ENCODE data around the gene RFX3.
A peak's percentile ranks its signal among the peaks of the same experiment; 100 is the strongest.

Gene RFX3

GRCh38 chr9:3471883-3472282 lies 53.9 kb downstream of the RFX3 start:
- no peak for DNase-seq (ENCODE audit: low read depth)
- H3K4me3 ChIP-seq (replicated peaks; ENCODE audit: low read depth, low read length) = no peak overlapping the region
- no peak for TF ChIP-seq CTCF (IDR thresholded peaks at IDR 0.05; ENCODE audit: low read length, missing control alignments)

GRCh38 chr9:3468421-3469205 lies 57.2 kb downstream of the RFX3 start:
- TF ChIP-seq CTCF (IDR thresholded peaks at IDR 0.05; ENCODE audit: low read length, missing control alignments) = no peak

GRCh38 chr9:3467593-3468219 lies 58.1 kb downstream of the RFX3 start:
- TF ChIP-seq CTCF (IDR thresholded peaks at IDR 0.05; ENCODE audit: low read length, missing control alignments) = peak; percentile 100
- H3K4me3 ChIP-seq (replicated peaks; ENCODE audit: low read depth, low read length) = no peak overlapping the region
- peak; percentile 83 for DNase-seq (ENCODE audit: low read depth)

More at GRCh38 chr9:3468421-3469205, 57.2 kb downstream of the RFX3 start:
- no peak overlapping the region for H3K4me3 ChIP-seq (replicated peaks; ENCODE audit: low read depth, low read length)
- no peak for DNase-seq (ENCODE audit: low read depth)

- TF ChIP-seq CTCF (IDR thresholded peaks at IDR 0.05; ENCODE audit: low read length, missing control alignments) = no peak
- peak; percentile 68 for DNase-seq (ENCODE audit: low read depth)
- H3K4me3 ChIP-seq (replicated peaks; ENCODE audit: low read depth, low read length) = no peak overlapping the region
These were observed 61.7 kb downstream of the RFX3 start for GRCh38 chr9:3464033-3464638.

- H3K4me3 ChIP-seq (replicated peaks; ENCODE audit: low read depth, low read length) = no peak overlapping the region
- no peak for TF ChIP-seq CTCF (IDR thresholded peaks at IDR 0.05; ENCODE audit: low read length, missing control alignments)
- no peak for DNase-seq (ENCODE audit: low read depth)
These were observed 66.9 kb downstream of the RFX3 start for GRCh38 chr9:3458806-3459475.

GRCh38 chr9:3457175-3457574 lies 68.6 kb downstream of the RFX3 start:
- TF ChIP-seq CTCF (IDR thresholded peaks at IDR 0.05; ENCODE audit: low read length, missing control alignments) = no peak
- DNase-seq (ENCODE audit: low read depth) = no peak

More at GRCh38 chr9:3457175-3457574, 68.6 kb downstream of the RFX3 start:
- no peak overlapping the region for H3K4me3 ChIP-seq (replicated peaks; ENCODE audit: low read depth, low read length)
